ENCODE data around the gene BCAS3. TPM values are rescaled to one million over a fixed set of nuclear protein-coding genes. Genes with fewer than 3 reads are reported as not detected.

Gene BCAS3
- total RNA-seq, 2 experiments from 2014 or later = 13.4 to 14.5 TPM

- H3K4me3 ChIP-seq (ENCODE audit: low read depth, low read length, poor library complexity, severe bottlenecking) = no peak overlapping the region
- no peak for TF ChIP-seq EZH2phosphoT487 (IDR thresholded peaks at IDR 0.05; ENCODE audit: borderline replicate concordance, low read depth, low read length)
- TF ChIP-seq, protein P1, sequence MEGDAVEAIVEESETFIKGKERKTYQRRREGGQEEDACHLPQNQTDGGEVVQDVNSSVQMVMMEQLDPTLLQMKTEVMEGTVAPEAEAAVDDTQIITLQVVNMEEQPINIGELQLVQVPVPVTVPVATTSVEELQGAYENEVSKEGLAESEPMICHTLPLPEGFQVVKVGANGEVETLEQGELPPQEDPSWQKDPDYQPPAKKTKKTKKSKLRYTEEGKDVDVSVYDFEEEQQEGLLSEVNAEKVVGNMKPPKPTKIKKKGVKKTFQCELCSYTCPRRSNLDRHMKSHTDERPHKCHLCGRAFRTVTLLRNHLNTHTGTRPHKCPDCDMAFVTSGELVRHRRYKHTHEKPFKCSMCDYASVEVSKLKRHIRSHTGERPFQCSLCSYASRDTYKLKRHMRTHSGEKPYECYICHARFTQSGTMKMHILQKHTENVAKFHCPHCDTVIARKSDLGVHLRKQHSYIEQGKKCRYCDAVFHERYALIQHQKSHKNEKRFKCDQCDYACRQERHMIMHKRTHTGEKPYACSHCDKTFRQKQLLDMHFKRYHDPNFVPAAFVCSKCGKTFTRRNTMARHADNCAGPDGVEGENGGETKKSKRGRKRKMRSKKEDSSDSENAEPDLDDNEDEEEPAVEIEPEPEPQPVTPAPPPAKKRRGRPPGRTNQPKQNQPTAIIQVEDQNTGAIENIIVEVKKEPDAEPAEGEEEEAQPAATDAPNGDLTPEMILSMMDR (conservative IDR thresholded peaks at IDR 0.05; ENCODE audit: low read length) = no peak
- H2AFZ ChIP-seq (ENCODE audit: low read length) = no peak overlapping the region
- CTCF ChIA-PET (ENCODE audit: unreplicated experiment) = no interaction called here
- DNase-seq (ENCODE audit: low spot score) = no peak
- H3K4me1 ChIP-seq (ENCODE audit: insufficient read depth, low read length, poor library complexity, severe bottlenecking) = no peaks in the 10 kb centered on the region
- no peak overlapping the region for H3K4me2 ChIP-seq (ENCODE audit: low read length)
- H3K36me3 ChIP-seq (ENCODE audit: insufficient read depth, low read length) = no peaks in the 10 kb centered on the region
- H3K9me3 ChIP-seq (ENCODE audit: low read length) = no peaks in the 10 kb centered on the region
- H3K27ac ChIP-seq (ENCODE audit: low read depth, low read length, poor library complexity, severe bottlenecking) = no peak overlapping the region
- no peaks in the 10 kb centered on the region for H3K79me2 ChIP-seq (ENCODE audit: insufficient read depth, low read depth, low read length)
- POLR2A ChIA-PET = interaction anchor here (1.1 kb wide), 1 partner anchor 11 kb away, joined by 3 read pairs; no protein-coding TSS in a partner anchor
- no TSS peak for BruUV-seq (replicated peaks)
- H3K9me2 ChIP-seq (ENCODE audit: insufficient read depth, low read length) = no peaks in the 10 kb centered on the region
- no peaks in the 10 kb centered on the region for H4K20me1 ChIP-seq (ENCODE audit: insufficient read depth, low read length)
- intact Hi-C loops (cut with micrococcal nuclease; ENCODE audit: unreplicated experiment) = no loop called here
Observed at GRCh38 chr17:61307905-61308886, 630.5 kb downstream of the BCAS3 start.

DNA sequence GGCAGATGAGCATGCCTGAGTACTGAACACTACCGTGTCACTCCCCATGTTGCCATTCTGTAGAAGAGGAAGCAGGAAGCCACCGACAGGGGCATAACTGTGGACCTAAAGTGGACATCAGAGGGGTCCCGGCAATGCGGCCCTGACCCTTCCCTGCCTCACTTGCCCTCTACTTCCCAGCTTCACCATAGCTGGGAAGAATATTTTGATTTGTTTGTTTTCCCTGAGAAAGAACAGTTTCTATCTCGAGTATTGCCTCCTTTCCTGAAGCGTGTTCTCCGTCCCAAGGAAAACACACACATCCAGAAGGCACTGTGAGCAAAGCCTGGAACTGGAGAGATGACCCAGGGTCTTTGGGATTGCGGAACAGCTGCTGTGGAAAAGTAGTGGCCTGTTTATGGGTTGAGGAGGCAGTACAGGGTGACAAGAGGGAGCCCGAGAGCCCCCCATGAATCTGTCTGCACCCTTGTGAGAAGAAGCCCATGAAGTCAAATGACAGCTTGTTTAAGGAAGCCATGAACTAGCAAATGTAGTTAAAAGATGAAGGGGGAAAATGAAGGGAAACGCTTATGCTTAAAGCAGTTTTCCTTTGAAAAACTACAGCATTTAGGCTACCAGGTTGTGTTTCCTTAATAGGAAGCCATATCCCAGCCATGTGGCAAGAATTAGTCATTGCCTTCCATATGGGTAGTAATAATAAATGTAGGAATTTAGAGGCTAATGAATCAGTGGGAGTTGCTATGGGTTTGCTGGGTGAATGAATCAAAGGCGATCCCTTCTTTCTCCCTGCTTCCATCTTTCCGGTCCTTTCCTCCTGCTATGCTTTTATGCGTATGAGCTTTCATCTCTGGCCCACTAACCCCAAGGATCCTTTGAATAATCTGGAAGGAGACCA, 632.0 kb downstream of the BCAS3 start:
- ChIA-PET POLR2A (no interaction called here), CTCF (ENCODE audit: unreplicated experiment) (no interaction called here)
- Histone ChIP-seq H3K36me3 (ENCODE audit: insufficient read depth, low read length) (no peaks in the 10 kb centered on the region), H3K4me1 (ENCODE audit: insufficient read depth, low read length, poor library complexity, severe bottlenecking) (no peaks in the 10 kb centered on the region), H3K27ac (ENCODE audit: low read depth, low read length, poor library complexity, severe bottlenecking) (no peak overlapping the region), H3K9me2 (ENCODE audit: insufficient read depth, low read length) (no peaks in the 10 kb centered on the region), H4K20me1 (ENCODE audit: insufficient read depth, low read length) (no peaks in the 10 kb centered on the region), H2AFZ (ENCODE audit: low read length) (no peak overlapping the region), H3K9me3 (ENCODE audit: low read length) (no peaks in the 10 kb centered on the region), H3K4me3 (ENCODE audit: low read depth, low read length, poor library complexity, severe bottlenecking) (no peak overlapping the region), H3K79me2 (ENCODE audit: insufficient read depth, low read depth, low read length) (no peaks in the 10 kb centered on the region), H3K4me2 (ENCODE audit: low read length) (no peak overlapping the region)
- no peak for TF ChIP-seq EZH2phosphoT487 (IDR thresholded peaks at IDR 0.05; ENCODE audit: borderline replicate concordance, low read depth, low read length)
- TF ChIP-seq, protein P1 (conservative IDR thresholded peaks at IDR 0.05; ENCODE audit: low read length) = no peak
- intact Hi-C loops (cut with micrococcal nuclease; ENCODE audit: unreplicated experiment) = no loop called here
- no TSS peak for BruUV-seq (replicated peaks)
- no peak for DNase-seq (ENCODE audit: low spot score)
